Ureter (tissue), 1 donor: ENCODE results near the gene PIKFYVE. TPM values are rescaled to one million over a fixed set of nuclear protein-coding genes. Genes with fewer than 3 reads are reported as not detected.
A peak's percentile ranks its signal among the peaks of the same experiment; 100 is the strongest.
"Not testable (repeated sequence)": the region's sequence is repeated elsewhere in the genome, so short reads cannot be mapped to it uniquely, and the experiment has no call there.

Source experiments
- DNase-seq: peaks from one replicate; pipeline ENCODE4 v3.0.0-alpha.2; 2020; ENCODE audit warnings: low spot score
- total RNA-seq: library from RNA; stranded (reverse); gene quantifications from one replicate; pipeline ENCODE4 v1.2.4, GENCODE V29; 2023
- donor health status: DM: yes; HTN: yes; CAD: no.

The PIKFYVE gene
- total RNA-seq, 1 donor from 2014 or later = 34.4 TPM

GRCh38 chr2:208363485-208363884, 97.4 kb downstream of the PIKFYVE start:
- DNase-seq = no peak

- DNase-seq = no peak
These were observed 100.4 kb downstream of the PIKFYVE start for GRCh38 chr2:208366215-208367127.

- no peak for DNase-seq
These were observed 103.0 kb downstream of the PIKFYVE start for GRCh38 chr2:208369091-208369490.

GRCh38 chr2:208370881-208371633, 105.0 kb downstream of the PIKFYVE start:
- no peak for DNase-seq

- DNase-seq = no peak
These were observed 105.5 kb downstream of the PIKFYVE start for GRCh38 chr2:208371634-208371935.

- peak; percentile 51 for DNase-seq
These were observed 107.5 kb downstream of the PIKFYVE start for GRCh38 chr2:208373460-208374089.

GRCh38 chr2:208375491-208376068, 109.5 kb downstream of the PIKFYVE start:
- no peak for DNase-seq

- DNase-seq = not testable (repeated sequence)
These were observed 111.3 kb downstream of the PIKFYVE start for GRCh38 chr2:208377344-208377860.

GRCh38 chr2:208379192-208379591, 113.1 kb downstream of the PIKFYVE start:
- DNase-seq = no peak

GRCh38 chr2:208384637-208385036, 118.6 kb downstream of the PIKFYVE start:
- DNase-seq = no peak

- no peak for DNase-seq
These were observed 120.5 kb downstream of the PIKFYVE start for GRCh38 chr2:208386541-208386940.

- no peak for DNase-seq
These were observed 123.9 kb downstream of the PIKFYVE start for GRCh38 chr2:208389940-208390339.

GRCh38 chr2:208392300-208392699, 126.2 kb downstream of the PIKFYVE start:
- DNase-seq = no peak

- DNase-seq = not testable (repeated sequence)
These were observed 130.7 kb downstream of the PIKFYVE start for GRCh38 chr2:208396796-208397195.

GRCh38 chr2:208399201-208399600, 133.1 kb downstream of the PIKFYVE start:
- no peak for DNase-seq

- DNase-seq = no peak
These were observed 140.7 kb downstream of the PIKFYVE start, which contains the start of gene PTH2R for GRCh38 chr2:208406474-208407451. PTH2R (plus strand) TSS chr2:208406792; CDS start chr2:208407044, 252 bp downstream.

GRCh38 chr2:208407667-208408066, 141.6 kb downstream of the PIKFYVE start:
- DNase-seq = no peak
